ENCODE data around the gene VAV2. TPM values are rescaled to one million over a fixed set of nuclear protein-coding genes. Genes with fewer than 3 reads are reported as not detected.

The VAV2 gene
- total RNA-seq, 1 experiment from 2014 or later = 30.7 TPM

DNA sequence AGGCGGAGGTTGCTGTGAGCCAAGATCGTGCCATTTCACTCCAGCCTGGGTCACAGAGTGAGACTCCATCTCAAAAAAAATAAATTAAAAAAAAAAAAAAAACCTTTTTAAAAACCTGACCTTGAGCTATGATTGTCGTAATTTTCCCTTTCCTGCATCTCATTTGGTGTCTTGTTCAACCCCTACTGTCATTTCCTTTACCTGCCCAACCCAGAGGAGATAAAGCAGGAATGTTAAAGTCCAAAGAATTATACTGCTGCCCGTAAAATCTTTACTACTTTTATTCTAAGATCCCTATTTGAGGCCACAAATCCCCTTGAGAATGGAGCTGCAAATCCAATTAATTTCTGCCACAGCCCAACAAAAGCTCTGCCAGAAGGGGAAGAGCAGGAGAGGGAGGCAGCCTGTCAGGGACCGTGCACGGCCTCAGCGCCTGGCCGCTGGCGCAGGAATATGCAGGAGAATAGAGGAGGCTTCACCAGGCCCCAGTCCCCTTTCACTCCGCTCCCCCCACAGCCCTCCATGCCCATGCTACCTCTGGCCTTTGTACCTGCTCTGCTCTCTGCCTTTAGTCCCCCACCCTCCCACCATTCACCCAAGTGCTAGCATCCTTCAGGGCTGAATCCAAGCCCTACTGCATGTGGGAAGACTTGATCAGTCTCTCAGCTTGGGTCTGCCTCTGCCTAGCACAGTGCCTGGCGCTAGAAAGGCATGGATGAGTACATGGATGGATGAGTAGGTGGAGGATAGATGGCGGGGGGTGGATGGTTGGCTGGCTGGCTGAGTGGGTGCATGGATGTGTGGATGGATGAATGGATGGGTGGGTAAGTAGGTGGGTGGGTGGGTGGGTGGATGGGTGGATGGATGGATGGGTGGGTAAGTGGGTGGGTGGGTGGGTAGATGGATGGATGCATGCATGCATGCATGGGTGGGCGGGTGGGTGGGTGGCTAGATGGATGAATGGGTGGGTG, 154.2 kb downstream of the VAV2 start:
- no peak for DNase-seq
- CTCF ChIA-PET = interaction anchor here (0.5 kb wide), 1 partner anchor 187 kb away, joined by 10 read pairs; the partner anchor contains the start of gene BRD3OS
- Mint-ChIP-seq H3K36me3 (ENCODE audit: insufficient read depth, unreplicated experiment) (no peaks in the 10 kb centered on the region), H3K27ac (ENCODE audit: unreplicated experiment) (no peak overlapping the region), H3K4me3 (ENCODE audit: low read depth, unreplicated experiment) (no peak overlapping the region), H3K9me3 (ENCODE audit: low read depth, unreplicated experiment) (no peaks in the 10 kb centered on the region), H3K27me3 (ENCODE audit: unreplicated experiment) (no peaks in the 10 kb centered on the region), H3K4me1 (ENCODE audit: low read depth, unreplicated experiment) (no peaks in the 10 kb centered on the region)
- no TSS peak for BruUV-seq (replicated peaks)
- no peak for TF ChIP-seq CTCF (IDR thresholded peaks at IDR 0.05; ENCODE audit: unreplicated experiment)
- intact Hi-C loops (cut with micrococcal nuclease; ENCODE audit: unreplicated experiment) = no loop called here

DNA sequence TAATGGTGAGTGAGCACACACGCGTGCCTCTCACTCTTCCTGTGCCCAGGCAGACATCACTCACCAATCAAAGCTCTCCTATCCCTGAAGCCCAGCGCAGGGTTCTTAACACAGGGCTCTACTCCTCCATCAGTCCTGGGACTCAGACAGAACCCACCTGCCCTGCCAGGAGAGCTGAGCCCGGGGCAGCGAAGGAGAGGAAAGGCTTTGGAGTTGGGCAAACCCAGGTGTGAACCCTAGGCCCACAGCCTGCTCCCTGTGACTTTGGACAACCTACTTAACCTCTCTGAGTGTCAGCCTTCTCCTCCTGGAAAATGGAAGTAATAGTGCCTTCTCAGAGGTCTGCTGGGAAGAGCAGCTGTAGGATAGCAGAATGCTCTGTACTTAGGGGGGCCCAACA, 155.3 kb downstream of the VAV2 start:
- no peak for DNase-seq
- Mint-ChIP-seq H3K27ac (ENCODE audit: unreplicated experiment) (no peak overlapping the region), H3K4me1 (ENCODE audit: low read depth, unreplicated experiment) (no peaks in the 10 kb centered on the region), H3K9me3 (ENCODE audit: low read depth, unreplicated experiment) (no peaks in the 10 kb centered on the region), H3K27me3 (ENCODE audit: unreplicated experiment) (no peaks in the 10 kb centered on the region), H3K4me3 (ENCODE audit: low read depth, unreplicated experiment) (no peak overlapping the region), H3K36me3 (ENCODE audit: insufficient read depth, unreplicated experiment) (no peaks in the 10 kb centered on the region)
- CTCF ChIA-PET = interaction anchor here (0.5 kb wide), 1 partner anchor 188 kb away, joined by 10 read pairs; the partner anchor contains the start of gene BRD3OS
- no TSS peak for BruUV-seq (replicated peaks)
- TF ChIP-seq CTCF (IDR thresholded peaks at IDR 0.05; ENCODE audit: unreplicated experiment) = no peak
- intact Hi-C loops (cut with micrococcal nuclease; ENCODE audit: unreplicated experiment) = no loop called here

- no peak for TF ChIP-seq CTCF (IDR thresholded peaks at IDR 0.05; ENCODE audit: unreplicated experiment)
- Mint-ChIP-seq H3K36me3 (ENCODE audit: insufficient read depth, unreplicated experiment) (no peaks in the 10 kb centered on the region), H3K27ac (ENCODE audit: unreplicated experiment) (no peak overlapping the region), H3K4me1 (ENCODE audit: low read depth, unreplicated experiment) (no peaks in the 10 kb centered on the region), H3K4me3 (ENCODE audit: low read depth, unreplicated experiment) (no peak overlapping the region), H3K9me3 (ENCODE audit: low read depth, unreplicated experiment) (no peaks in the 10 kb centered on the region), H3K27me3 (ENCODE audit: unreplicated experiment) (no peaks in the 10 kb centered on the region)
- no peak for DNase-seq
- no TSS peak for BruUV-seq (replicated peaks)
- CTCF ChIA-PET = no interaction called here
- intact Hi-C loops (cut with micrococcal nuclease; ENCODE audit: unreplicated experiment) = no loop called here
These were observed 155.9 kb downstream of the VAV2 start for GRCh38 chr9:133836001-133836758.

- CTCF ChIA-PET = no interaction called here
- Mint-ChIP-seq H3K36me3 (ENCODE audit: insufficient read depth, unreplicated experiment) (no peaks in the 10 kb centered on the region), H3K4me3 (ENCODE audit: low read depth, unreplicated experiment) (no peak overlapping the region), H3K27me3 (ENCODE audit: unreplicated experiment) (no peaks in the 10 kb centered on the region), H3K4me1 (ENCODE audit: low read depth, unreplicated experiment) (no peaks in the 10 kb centered on the region), H3K9me3 (ENCODE audit: low read depth, unreplicated experiment) (no peaks in the 10 kb centered on the region), H3K27ac (ENCODE audit: unreplicated experiment) (no peak overlapping the region)
- intact Hi-C loops (cut with micrococcal nuclease; ENCODE audit: unreplicated experiment) = no loop called here
- DNase-seq = no peak
- no TSS peak for BruUV-seq (replicated peaks)
- no peak for TF ChIP-seq CTCF (IDR thresholded peaks at IDR 0.05; ENCODE audit: unreplicated experiment)
These were observed 156.7 kb downstream of the VAV2 start for GRCh38 chr9:133835262-133835901.

All from Calu3 (cell line).